Measurements from ENCODE around the gene CABYR.

CABYR gene

DNA sequence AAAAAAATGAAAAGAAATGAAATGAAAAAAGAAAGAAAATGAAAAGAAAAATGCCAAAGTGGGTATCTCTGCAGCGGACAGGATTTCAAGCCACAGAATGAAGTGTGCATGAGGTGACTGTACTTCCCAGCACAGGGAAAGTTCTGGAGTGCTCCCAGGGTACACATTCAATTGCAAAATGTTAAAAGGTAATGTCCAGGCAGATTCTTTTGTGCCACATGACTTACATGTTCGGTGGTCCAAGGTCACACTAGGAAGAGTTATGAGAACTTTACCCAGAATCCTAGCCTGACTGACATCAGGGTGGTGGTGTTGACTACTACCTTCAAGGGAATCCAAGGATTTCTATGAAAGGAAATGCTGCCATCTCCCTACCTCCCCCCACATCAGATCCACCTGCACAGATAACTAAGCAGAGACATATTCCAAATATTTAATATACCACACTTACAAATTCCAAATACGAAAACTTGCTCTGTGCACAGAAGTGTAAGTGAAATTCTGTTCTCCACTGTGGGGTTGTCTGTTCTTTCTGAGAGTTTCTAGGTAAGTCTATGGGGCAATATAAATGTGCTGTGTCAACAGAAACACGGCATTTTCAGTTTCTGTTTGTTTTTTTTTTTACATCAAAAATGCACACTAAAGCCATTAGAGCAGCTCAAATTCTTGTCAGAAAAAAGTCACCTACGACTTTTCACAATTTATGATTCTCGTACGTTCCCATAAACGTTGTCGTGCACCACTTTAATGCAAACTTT lies 56.6 kb downstream of the CABYR start:
- no peak for DNase-seq

GRCh38 chr18:24196764-24197163 lies 57.9 kb downstream of the CABYR start:
- no peak for DNase-seq

- DNase-seq = no peak
These were observed 58.5 kb downstream of the CABYR start for GRCh38 chr18:24197412-24197811.

GRCh38 chr18:24198461-24198860 lies 59.6 kb downstream of the CABYR start:
- DNase-seq = no peak

DNA sequence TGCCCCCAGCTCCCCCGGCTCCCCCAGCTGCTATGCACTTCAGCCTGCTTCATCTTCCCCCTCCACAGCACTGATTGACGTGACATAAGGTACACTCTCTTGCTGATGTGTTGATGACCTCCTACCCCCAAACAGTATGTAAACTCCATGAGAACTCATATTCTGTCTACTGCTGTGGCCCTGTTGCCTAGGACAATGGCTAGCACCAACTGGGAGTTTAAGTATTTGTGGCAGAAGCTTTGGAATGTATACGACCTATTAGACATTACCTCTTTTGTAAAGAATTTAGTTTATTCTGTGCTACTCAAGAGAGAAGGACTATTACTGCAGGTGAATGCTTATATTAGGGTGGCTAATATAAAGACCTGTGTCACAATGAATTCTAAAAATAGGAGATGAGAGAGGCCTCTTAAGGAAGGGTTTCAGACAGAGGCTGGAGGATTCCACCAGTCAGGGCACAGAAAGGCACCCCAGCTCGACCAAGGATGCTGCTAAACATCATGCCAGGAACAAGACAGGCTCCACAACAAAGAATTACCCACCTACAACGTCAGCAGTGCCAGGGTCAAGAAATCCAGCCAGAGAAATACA lies 60.6 kb downstream of the CABYR start:
- DNase-seq = no peak

DNA sequence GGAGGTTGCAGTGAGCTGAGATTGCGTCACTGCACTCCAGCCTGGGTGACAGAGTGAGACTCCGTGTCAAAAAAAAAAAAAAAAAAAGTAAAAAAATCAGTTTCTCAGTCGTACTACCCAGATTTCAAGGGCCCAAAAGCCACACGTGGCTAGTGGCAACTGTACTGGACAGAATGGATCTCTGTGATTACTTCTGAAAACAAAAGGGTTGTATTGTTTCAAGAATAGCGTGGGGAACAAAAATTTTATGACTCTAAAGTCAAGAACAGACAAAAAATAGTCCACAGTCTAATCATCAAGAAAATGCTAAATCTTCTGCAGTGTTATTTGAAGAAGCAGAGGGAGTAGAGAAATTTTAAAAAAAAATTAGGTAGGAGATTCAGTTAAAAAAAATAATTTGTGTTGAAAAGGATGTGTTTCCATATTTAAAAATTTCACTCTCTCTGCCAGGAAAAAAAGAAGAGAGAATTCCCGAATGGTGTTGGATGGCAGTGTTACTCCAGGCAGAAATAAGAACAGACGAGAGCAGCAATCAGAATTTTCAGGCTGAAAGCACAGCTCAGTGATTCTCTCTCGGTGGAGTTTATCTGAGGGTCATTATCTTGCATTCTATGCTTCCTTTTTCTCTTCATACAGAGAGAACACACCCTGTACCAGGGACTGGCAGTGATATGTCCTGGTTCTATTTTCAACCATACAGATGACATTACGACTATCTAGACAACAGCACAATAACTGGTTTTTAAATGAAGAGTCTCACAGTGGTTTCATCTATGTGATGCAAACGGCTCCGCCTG lies 61.8 kb downstream of the CABYR start:
- DNase-seq = no peak

GRCh38 chr18:24201699-24202687 lies 63.1 kb downstream of the CABYR start:
- DNase-seq = no peak

- DNase-seq = no peak
These were observed 66.0 kb downstream of the CABYR start for GRCh38 chr18:24204904-24205303.

DNA sequence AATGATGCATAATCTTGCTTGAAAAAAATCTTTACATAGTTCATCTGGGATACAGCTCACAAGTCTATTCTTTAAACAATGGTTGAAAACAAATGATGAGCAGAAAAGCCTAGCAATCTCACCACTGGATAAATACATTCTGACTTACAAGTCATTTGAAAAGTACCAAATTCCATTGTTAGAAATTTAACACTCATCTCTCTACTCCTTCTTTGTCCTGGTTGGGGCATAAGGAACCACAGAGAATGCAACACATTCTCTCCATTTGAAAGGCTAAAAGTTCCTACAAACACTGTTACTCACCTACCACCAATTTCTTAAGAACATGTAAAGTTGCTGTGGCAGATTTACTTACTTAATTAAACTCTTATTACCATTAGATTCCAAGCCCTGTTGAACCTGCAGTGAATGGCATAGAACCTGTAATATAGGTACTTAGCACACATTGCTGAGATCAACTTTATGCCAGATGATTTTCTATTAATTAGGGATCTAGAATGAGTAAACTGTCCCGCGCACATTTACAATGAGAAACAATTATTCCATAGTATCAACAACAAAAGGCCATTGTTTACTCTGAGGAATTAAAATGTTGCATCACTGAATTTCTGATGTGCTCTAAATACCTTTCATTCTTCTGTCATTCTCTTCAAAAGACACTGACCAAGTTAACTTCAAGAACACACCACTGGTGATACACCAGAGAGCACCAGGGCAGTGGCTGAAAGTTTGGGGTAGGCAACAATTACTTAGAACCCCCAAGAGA lies 69.6 kb downstream of the CABYR start:
- no peak for DNase-seq

GRCh38 chr18:24209558-24209957 lies 70.7 kb downstream of the CABYR start:
- no peak for DNase-seq
